ENCODE data around the gene ZNF559.

ZNF559 gene

GRCh38 chr19:9348671-9349070 is 24.7 kb downstream of the ZNF559 start:
- DNase-seq = no peak
- intact Hi-C loops (cut with DNase I) = no loop called here

- intact Hi-C loops (cut with DNase I) = no loop called here
- DNase-seq = no peak
Observed at GRCh38 chr19:9352505-9352904, 28.5 kb downstream of the ZNF559 start.

GRCh38 chr19:9353011-9353410 is 29.0 kb downstream of the ZNF559 start:
- intact Hi-C loops (cut with DNase I) = no loop called here
- DNase-seq = no peak

DNA sequence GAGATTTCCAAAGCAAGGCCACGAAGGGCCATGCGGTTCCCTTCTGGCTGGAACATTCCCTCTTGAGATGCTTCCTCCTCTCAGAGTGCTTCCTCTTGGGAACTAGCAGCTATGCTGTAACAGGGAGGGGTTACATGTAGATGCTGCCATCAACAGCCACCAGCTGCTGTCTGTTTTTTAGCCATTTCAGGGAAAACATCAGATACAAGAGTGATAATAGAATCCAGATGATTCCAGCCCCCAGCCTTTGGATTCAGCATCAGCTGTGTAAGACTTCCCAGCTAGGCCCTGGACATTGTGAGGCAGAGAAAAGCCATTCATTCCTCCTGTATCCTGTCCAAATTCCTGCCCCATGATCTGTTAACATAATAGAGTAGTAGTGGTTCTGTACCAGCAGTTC is 30.7 kb downstream of the ZNF559 start:
- DNase-seq = no peak
- intact Hi-C loops (cut with DNase I) = no loop called here

GRCh38 chr19:9362905-9363304 is 38.9 kb downstream of the ZNF559 start, which contains the start of gene ZNF177:
TSS of gene ZNF177 (plus strand) at chr19:9363013. CDS start at chr19:9378312, 15,299 bp downstream.
- intact Hi-C loops (cut with DNase I) = no loop called here
- DNase-seq = peak in 7 of 10 donors; percentile 8 to 83 (median 39)

GRCh38 chr19:9370738-9371619 is 47.0 kb downstream of the ZNF559 start:
- intact Hi-C loops (cut with DNase I) = no loop called here
- DNase-seq = no peak

DNA sequence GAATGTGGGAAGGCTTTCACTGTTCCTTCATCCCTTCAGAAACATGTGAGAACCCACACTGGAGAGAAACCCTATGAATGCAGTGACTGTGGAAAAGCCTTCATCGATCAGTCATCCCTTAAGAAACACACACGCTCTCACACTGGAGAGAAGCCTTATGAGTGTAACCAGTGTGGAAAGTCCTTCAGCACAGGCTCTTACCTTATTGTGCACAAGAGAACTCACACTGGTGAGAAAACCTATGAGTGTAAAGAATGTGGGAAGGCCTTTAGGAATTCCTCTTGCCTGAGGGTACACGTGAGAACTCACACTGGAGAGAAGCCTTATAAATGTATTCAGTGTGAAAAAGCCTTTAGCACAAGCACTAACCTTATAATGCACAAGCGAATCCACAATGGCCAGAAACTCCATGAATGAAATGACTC is 57.4 kb downstream of the ZNF559 start:
- intact Hi-C loops (cut with DNase I) = no loop called here
- DNase-seq = no peak

Data from posterior cingulate gyrus (tissue), 11 donors.